ENCODE data around the gene TUBA1C. TPM values are rescaled to one million over a fixed set of nuclear protein-coding genes. Genes with fewer than 3 reads are reported as not detected.

Gene TUBA1C
- total RNA-seq, result 277 and 325 TPM in 2 replicates

GRCh38 chr12:49264873-49265792, at the start of gene TUBA1C:
TSS of gene TUBA1C (plus strand) at chr12:49265082. CDS start at chr12:49265182, 100 bp downstream.

GRCh38 chr12:49295082-49295936, 30.4 kb downstream of the TUBA1C start, which contains the start of gene PRPH:
TSS of gene PRPH (plus strand) at chr12:49295147. CDS start at chr12:49295201, 54 bp downstream.

GRCh38 chr12:49322708-49323523, 58.0 kb downstream of the TUBA1C start, which contains the start of gene TROAP:
TSS of gene TROAP (plus strand) at chr12:49323255. CDS start at chr12:49323609, 354 bp downstream.

Other genes starting within 250 kb of the TUBA1C start
- gene PRKAG1, start 246.3 kb upstream of the TUBA1C start, total RNA-seq, result 83.4 and 87.9 TPM in 2 replicates
- gene KMT2D, start 204.3 kb upstream of the TUBA1C start, total RNA-seq, result 23.5 and 31.5 TPM in 2 replicates
- 0.19 and 0.40 TPM in 2 replicates for gene RHEBL1, start 195.1 kb upstream of the TUBA1C start, total RNA-seq
- gene DHH, start 170.3 kb upstream of the TUBA1C start, total RNA-seq, result under 0.01 and 0.06 TPM in 2 replicates
- gene LMBR1L, start 154.2 kb upstream of the TUBA1C start, total RNA-seq, result 33.5 and 34.1 TPM in 2 replicates
- 1,878 and 2,204 TPM in 2 replicates for gene TUBA1B, start 133.7 kb upstream of the TUBA1C start, total RNA-seq
- 652 and 678 TPM in 2 replicates for gene TUBA1A, start 76.0 kb upstream of the TUBA1C start, total RNA-seq
- 0.92 and 1.4 TPM in 2 replicates for gene PRPH, start 30.1 kb downstream of the TUBA1C start, total RNA-seq
- 9.5 and 10.6 TPM in 2 replicates for gene TROAP, start 58.2 kb downstream of the TUBA1C start, total RNA-seq
- gene C1QL4, start 72.1 kb downstream of the TUBA1C start, total RNA-seq, result 0.06 TPM in 1 of 2 replicates, not detected in the other
- gene DNAJC22, start 81.8 kb downstream of the TUBA1C start, total RNA-seq, result 4.9 and 5.4 TPM in 2 replicates
- gene SPATS2, start 102.4 kb downstream of the TUBA1C start, total RNA-seq, result 18.5 and 19.3 TPM in 2 replicates

Data from aortic smooth muscle cell (primary cell).